Measurements from ENCODE around the gene GPATCH2L.

GPATCH2L gene

DNA sequence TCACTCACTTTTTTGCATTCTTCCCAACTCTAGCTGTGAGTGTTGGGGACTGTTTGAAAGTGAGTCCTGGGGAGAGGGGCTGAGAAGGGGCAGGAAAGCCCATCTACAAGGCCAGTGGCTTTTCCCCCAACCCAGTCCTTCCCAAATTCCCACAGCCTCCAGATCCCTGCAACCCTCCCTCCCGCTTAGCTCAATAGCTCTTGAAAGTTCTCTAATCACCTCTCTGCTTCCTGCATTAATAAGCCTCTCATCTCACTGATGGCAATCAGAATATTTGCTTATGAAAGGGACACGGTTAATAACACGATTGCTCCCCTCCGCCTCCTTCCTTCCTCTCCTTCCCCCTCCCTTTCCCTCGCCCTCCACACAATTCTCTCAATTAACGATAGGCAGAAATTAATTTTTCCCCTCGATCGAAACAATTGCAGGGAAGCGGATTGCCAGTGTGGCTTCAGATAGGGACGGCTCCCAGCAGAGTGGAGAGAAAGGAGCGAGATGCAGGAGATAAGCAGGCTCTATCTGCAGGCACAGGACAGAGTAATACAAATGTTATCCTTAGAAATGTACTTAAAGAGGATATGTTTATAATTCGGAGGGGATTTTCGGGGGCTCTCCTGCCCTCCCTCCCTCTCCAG, 15.1 kb upstream of the GPATCH2L start:
- DNase-seq = no peak

DNA sequence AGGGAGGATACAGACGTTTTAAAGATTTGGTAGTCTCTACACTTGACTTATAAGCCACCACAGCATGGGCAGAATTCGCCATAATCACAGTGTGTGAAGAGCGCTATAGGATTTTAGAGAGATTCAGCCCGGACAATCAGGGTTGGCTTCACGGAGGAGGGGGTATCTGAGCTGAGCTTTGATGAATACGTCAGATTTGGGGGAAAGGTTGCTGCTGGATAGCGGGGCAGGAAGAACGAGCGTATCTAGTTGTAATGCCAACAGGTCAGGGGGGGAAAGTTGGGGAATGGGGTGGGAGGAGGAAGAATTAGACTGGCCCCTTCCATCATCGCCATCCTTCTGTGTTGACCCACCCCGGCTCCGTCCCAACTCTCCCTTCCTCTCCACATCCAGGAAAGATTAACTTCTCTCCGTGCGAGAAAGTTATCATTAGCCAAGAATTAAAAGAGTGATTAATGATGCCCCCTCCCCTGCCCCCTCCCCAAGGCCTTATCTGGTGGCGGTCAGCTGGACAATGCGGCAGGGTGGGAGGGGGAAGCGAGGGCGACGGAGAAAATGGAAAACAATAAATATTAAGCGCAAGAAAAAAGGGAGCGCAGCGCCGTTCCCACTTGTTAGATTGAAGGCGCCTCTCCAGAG, 13.5 kb upstream of the GPATCH2L start:
- no peak for DNase-seq

DNA sequence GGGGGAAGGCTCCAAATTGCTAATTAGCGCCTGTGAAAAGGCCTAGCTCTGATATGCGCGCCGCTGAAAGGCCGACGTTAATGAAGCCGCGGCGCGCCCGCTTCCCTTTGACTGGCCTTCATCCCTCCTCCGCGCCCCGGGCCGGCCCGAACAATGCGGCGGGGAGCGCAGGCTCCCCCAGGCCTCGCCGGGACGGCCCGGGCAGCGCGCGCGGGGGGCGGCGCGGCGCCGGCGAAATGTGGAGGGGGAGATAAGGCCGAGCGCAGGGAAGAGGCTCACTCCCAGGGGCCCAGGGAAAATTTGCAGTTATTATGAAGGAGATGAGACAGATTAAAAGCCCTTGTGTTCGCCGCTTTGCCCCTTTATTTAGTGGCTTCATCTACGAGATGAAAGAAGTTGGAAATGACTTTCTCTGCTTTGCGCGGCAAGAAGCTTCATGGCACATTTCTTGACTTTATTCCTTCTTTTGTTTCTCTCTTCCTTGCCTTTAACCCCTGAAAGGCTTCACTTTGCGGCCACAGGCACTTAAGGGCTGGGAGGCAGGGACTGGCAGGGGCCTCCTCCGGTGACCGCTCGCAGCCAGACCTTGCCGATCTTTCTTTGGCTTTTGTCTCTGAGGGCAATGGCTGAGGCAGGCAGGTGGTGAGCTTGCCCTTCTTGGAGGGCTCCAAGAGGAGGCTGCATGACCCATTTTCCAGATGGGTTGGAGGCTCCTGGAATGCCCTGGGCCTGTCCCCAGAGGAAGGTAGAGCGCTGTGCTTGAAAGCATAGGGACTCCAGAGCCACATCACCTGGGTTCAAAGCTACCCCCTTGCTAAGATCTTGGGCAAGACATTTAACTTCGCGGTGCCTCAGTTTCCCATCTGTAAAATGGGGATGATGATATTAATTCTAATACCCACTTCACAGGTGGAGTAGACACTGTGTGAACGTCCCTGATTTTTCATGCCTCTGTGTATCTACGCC, 12.7 kb upstream of the GPATCH2L start:
- no peak for DNase-seq

DNA sequence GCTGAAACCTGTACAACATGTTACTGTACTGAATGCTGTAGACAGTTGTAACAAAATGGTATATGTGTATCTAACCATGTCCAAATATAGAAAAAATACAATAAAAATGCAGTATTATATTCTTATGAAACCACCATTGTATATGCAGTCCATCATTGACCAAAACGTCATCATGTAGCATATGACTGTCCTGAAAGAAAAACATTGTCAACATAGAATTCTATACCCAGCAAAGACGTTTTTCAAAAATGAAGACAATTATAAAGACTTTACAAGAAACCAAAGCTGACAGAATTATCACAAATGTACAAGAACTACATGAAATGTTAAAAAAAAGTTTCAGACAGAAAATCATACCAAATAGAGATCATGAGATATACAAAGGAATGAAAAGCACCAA, 8.1 kb upstream of the GPATCH2L start:
- no peak for DNase-seq

DNA sequence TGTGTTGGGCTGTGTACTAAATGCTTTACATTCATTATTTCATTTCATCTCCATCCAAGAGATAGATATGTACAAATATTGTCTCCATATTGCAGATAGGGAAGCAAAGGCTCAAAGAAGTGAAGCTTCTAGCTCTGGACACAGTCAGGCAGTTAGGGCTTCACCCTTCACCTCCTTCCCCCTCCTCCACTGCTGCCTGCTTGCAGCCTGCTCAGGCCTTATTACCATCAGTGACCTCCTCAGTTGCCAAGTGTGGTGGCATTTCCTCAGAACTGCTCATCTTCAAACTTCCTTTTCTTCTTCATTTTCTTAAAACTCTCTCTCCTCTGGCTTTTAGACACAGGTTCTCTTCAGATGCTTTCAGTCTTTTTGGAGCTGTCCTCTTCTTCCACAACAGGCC, 4.7 kb upstream of the GPATCH2L start:
- DNase-seq = no peak

DNA sequence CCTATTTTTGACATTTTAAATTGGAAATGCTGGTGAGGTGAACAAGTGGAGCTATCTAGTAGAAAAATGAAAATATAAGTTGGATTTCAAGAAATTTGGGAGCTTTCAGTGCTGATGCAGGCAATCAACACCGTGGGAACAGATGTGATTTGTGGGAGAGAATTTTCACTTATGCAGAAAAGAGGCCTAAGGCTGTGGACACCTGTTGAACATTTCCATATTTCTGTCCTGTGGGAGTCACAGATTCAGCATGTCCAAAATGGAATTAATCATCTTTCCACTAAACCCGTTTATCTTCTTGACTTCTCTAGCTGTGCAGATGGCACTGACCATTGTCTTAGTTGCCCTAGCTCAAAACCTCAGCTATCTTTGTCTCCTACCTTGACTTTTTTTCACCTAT, 2.5 kb upstream of the GPATCH2L start:
- DNase-seq = no peak

DNA sequence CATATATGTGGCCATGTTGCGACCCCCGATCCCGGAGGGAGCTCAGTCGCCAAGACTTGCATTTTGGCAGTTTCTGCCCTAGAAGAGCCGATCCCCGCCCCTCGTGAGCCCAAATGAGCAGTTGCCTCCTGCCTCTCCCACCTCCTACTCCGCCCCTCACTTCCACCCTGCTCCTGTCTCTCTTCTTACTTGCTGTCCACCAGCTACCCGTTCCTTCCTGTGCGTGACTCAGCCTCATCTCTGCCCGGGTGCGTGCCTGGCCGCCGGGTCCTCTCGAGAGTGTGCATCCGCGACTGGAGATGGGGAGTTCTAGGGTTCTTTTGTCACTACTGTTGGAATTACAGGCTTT, 585 bp downstream of the GPATCH2L start:
- DNase-seq = no peak

DNA sequence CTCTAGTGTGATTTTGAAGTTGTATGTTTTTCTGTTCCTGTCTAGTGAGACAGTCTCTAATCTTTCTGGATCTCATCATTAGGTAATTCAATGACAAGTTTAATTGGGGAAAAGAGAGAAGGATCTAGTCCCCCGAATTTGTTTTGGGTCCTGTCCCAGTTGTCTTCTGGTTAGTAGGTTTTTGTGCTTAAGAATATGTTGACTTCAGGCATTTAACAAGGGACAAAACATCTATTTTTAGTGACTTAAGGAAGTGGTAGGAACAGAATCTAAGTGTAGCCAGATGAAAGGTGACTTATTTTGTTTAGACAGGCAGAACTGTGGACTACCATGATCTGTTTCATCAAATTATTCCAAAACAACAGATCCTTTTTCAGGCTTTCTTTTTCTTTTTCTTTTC, 2.2 kb downstream of the GPATCH2L start:
- no peak for DNase-seq

DNA sequence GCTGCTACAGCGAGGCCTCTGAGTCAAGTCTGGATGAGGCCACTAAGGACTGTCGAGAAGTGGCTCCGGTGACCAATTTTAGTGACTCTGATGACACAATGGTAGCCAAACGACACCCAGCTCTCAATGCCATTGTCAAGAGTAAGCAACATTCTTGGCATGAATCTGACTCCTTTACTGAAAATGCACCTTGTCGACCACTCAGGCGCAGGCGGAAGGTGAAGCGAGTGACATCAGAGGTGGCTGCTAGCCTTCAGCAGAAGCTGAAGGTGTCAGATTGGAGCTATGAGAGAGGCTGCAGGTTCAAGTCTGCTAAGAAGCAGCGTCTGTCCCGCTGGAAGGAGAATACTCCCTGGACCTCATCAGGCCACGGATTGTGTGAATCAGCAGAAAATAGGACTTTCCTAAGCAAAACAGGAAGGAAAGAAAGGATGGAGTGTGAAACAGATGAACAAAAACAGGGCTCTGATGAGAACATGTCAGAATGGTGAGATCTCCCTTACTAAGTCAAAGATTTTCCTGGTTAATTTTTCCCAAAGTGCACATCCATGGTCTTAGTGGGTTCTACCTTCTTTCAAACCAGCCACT, 2.9 kb downstream of the GPATCH2L start:
- DNase-seq = no peak

DNA sequence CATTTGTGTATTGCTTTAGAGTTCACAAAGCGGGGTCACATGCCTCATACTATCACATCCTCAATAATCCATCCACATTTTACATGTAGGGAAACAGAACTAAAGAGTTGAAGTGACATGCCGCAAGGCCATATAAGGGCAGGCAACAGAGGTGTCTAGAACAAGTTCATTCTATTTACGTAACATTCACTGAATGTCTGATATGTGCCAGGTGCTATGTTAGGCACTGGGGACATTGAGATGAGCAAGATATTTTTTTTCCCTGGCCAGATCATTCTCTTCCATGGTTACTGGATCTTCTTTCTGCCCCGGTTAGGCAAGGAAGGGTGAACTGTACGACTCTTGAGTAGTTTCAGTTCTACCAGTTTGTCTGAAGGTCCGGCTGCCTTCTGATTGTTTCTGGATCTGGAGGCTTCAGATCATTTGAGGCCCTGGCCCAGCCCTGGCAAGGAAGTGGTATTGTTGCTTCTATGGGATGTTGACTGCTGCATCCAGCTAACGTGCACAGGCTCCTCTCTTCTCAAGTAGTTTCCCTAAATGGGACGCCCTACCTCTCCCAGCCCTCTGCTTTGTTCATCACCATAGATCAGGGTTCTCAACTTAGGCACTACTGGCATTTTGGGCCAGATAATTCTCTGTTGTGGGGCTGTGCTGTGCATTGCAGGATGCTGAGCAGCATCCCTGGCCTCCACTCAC, 12.1 kb downstream of the GPATCH2L start:
- DNase-seq = no peak

DNA sequence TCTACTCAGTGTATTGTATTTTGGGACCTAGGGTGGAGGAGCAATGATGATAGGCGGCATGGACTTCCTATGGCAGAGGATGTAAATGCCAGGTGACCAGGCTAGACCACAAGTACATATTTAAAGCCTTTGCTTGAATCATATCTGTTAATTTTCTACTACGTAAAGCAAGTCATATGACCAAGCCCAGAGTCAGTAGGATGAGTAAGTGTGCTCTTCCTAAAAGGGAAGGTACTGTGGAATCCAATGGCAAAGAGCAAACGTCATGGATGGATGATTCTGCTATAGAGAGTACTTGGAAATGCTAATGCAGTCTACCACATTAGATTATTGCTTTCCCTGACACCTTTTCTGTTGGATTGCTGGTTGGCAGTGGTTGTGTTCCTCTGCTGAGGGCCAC, 16.8 kb downstream of the GPATCH2L start:
- DNase-seq = peak; percentile 88

DNA sequence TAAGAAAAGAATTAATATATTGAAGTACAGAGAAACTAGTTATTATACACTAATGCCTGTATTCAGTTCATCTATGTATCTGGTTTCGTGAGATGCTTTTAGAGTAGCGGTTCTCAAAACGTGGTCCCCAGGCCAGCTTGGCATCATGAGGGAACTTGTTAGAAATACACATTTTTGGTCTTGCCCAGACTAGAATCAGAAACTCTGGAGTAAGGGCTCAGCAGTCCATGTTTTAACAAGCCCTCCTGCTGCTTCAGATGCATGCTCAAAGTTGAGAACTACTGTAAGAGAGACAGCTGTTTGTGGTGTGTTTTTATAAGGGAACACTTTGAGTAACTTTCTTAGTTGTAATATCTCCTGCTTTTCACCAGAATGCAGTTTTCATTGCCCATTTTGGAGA, 18.1 kb downstream of the GPATCH2L start:
- DNase-seq = no peak

DNA sequence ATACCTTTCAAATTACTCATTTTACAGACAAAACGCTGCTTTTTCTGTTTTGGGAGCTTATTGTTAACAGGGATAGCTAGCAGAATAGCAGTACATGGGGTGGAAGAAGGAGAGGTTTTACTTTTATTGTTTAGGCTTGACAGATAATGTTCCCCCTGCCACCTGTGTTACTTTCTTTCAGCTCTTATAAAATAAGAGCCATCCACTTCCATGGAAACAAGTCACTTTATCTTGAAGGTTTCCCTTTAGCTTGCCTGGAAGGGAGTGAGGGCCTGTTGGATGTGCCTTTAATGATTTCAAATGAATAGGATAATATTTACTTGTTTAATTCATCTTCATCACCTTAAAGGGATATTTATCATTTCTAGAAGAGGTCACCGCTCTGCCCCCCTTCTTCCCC, 23.3 kb downstream of the GPATCH2L start:
- DNase-seq = no peak

DNA sequence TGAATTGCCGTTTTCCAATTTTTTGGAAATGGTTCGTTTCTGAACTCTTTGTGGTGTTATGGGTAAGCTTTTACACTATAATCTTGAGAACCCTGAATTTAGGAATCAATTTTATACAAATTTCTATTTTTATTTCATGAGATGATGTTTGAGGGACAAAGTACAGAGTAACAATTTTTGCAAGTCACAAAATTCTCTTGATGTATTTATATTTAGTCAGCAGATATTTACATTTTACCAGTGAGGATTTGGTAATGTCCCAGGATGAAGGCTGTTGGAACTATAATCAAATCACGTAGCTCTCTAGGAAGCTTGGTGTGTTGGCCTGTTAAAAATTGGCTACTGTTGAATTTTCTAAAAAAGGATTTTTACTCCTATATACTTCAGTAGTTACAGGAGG, 24.2 kb downstream of the GPATCH2L start:
- no peak for DNase-seq

DNA sequence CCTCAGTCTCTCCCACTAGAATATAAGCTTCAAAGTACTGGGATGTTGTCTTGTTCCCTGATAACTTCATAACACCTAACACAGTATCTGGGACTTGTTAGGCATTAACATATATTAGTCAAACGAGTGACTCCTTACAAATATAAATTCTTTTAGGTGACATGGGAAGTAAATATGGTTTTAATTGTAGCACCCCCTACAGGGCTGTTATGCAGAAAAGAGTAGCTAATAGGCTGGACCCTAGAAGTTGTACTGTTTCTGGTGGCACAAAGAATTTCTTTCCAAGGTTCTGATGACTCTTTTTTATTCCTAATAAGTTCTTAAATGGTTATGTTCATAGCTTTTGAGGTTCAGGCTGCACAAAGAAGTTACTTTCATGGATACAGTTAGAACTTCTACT, 29.8 kb downstream of the GPATCH2L start:
- DNase-seq = no peak

DNA sequence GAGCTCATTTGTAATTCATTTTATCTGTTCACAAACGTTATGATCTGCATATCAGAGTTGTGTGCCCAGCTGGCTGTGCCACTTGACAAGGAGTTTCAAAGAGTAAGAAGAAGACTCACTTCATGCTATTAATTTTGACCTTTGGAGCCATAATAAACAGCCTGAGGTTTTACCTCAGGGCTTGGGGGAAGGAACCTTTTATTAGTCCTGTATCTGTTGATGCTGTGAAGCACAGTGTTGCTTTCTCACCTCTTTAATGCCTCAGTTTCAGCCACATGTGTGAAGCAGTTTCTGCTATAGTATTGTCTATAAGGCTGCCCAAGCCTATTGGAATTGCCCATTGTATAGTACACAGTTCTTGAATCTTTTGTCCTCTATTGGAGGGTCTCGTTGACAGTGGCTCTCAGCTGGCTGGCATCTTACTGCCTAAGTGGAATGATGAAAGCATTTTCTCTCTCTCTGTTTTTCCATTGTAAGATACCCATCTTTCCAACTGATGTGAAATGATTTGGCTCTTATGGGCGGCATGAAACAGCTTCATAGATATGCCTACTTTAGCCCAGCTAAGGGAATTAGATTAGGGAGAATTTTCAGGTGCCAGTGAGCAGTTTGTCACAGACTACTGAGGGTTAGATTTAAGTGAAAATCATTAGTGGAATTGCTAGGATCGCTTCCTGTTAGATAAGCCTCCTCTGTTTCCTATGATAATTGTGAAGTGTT, 34.7 kb downstream of the GPATCH2L start:
- no peak for DNase-seq

DNA sequence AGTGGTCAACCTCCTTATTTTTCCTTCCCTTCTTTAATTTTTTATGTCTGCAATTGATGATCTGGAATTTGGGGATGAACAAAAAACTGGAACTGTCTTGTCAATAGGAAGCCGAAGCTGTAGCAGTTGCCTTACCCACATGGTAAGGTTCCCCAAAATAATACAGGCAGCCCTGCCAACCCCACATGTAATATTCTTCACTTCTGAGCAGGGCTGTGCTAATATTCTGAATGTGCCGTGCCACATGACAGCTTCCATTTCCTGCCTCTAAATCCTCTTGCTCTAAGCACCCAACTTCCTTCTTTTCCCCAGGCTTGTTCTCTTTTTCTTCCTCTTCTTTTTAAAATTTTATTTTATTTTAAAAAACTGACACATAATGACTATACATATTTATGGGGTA, 39.6 kb downstream of the GPATCH2L start:
- no peak for DNase-seq

DNA sequence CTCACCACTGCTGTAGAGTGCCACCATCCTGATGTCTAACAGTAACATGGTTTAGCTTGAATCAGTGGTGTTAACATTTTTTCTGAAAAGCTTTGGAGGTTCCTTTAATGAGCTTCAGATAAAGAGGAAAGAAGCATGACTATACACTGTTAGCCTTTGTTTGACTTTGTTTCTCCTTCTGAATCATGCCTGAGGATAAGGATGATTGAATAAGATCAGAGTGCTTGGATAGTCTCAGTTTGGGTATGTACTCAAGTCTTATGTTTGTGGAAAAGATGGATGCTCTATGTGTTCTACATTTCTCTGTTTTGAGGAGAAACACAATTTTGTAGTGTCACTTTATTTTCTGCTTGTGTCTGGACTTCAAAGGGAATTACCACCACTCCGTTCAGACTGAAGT, 42.0 kb downstream of the GPATCH2L start:
- DNase-seq = no peak

DNA sequence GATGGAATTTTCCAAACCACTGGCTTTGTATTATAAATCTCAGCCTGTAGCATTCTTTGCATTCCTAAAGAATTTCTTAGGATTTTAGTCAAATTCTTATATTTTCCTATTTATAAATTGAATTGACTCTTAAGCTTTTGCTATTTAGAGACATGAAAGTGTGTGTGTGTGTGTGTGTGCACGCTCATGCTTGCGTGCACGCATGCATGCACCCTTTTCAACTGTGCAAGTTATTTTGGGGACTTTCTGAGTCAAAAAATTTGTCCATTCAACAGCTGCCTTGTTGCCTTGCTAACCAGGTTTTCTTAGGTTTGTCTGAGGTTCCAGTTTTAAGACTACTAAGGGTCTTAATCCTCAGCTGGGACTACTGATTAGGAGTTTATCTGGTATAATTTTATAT, 42.6 kb downstream of the GPATCH2L start:
- DNase-seq = no peak

DNA sequence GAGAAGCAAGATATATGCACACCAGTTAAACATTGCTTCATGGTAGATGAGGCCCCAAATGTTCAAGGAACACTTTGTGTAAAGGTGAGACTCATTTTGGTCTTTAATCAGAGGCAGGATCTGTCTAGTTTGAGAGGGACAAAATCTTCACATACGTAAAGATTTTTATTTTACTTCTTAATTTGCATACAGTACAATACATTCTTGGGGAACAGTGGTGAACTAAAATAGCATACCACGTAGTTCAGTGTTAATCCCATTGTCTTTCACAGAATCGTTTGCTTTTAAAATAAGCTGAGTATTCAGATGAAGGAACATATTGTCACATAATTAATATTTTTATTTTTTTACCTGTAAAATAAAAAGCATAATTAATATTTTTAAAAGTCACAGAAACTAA, 43.3 kb downstream of the GPATCH2L start:
- DNase-seq = no peak

DNA sequence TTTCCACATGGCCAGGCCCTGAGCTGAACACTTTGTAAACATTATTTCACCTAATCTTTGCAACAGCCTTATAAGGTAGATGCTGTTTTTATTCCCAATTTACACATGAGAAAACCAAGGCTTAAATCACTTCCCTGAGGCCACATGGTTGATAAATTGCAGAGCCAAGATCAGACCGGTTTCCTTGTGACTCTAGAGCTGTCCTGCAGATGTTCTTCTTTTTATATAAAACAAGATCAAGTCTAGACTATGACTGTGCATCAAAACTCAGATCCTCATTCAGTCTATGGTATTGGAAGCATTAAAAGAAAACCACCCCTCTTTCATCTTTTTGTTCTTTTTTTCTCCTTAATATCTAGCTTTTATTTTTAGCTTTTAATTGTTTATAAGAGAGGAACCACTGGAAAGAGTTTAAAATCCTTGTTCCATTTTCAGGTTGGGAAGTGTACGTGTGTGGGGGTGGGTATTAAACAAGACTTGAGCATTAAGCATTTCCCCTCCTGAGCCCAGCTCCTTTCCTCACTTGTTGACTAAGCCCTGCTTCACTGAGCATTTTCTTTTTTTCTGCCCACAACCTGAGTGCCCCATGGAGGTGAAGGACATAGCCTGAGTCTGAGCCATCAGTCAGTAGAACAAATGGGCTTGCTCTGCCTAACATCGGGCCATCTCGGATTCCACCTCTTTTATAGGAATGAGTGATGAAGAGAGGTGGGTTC, 45.4 kb downstream of the GPATCH2L start:
- no peak for DNase-seq

DNA sequence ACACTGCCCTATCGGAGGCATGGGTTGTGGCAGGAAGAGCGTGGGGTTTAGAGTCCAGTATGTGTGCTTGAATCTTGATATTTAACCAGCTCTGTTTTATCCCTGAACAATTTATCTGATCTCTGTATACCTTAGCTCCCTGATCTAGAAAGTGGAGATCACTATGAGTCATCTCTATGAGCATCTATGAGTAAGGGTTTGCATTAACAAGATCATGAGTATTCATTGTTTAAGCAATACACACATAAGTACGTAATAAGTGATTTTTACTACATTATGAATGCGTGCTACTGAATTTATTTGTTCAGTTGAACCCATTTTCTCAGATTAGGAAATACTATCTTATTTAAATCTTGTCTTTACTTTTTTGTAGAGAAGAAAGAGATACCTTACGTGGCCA, 49.4 kb downstream of the GPATCH2L start:
- no peak for DNase-seq

All from NCI-H187 treated with DMSO at 0.1 percent for 48 hours (cell line).